Ovary (tissue), 9 donors: Measurements from ENCODE around the gene MRPL47. TPM values are rescaled to one million over a fixed set of nuclear protein-coding genes. Genes with fewer than 3 reads are reported as not detected.

Experiments
- DNase-seq, 5 donors: peaks; one replicate each; pipeline ENCODE4 v3.0.0-alpha.2; 2019 to 2020
- H3K27ac ChIP-seq, 2 donors: fragments of 200-600 bp; one replicate each; pipeline versions ENCODE4 v1.5.1 to v1.8.0; 2019 to 2022
- H3K27me3 ChIP-seq: fragments of 200-600 bp; one replicate; pipeline ENCODE4 v1.8.0; 2022
- H3K36me3 ChIP-seq: fragments of 200-600 bp; sonication (generic); one replicate; pipeline ENCODE4 v1.5.1; 2019
- H3K4me1 ChIP-seq: one replicate; pipeline ENCODE4 v1.8.1; 2013; ENCODE audit warnings: mild to moderate bottlenecking, moderate library complexity; ENCODE audit not compliant: insufficient read depth
- H3K4me3 ChIP-seq: fragments of 200-600 bp; sonication (generic); one replicate; pipeline ENCODE4 v1.5.1; 2017
- H3K9me3 ChIP-seq, 2 donors: fragments of 200-600 bp in 1 of 2; sonication (generic) in 1 of 2; one replicate each; pipeline versions ENCODE4 v1.5.1 to v1.8.1; 2013 to 2019; ENCODE audit warnings: mild to moderate bottlenecking in 1 of 2, moderate library complexity in 1 of 2
- CTCF ChIP-seq, 3 donors: fragments of 450-650 bp in 2 of 3; fragments of 200-600 bp in 1 of 3; IDR thresholded peaks; one replicate each; pipeline versions ENCODE4 v1.5.1 to v1.8.0; 2016 to 2022; ENCODE audit warnings: antibody characterized with exemption in 3 of 3, mild to moderate bottlenecking in 1 of 3
- EP300 ChIP-seq: sonication (generic); formaldehyde crosslinking; IDR thresholded peaks from one replicate; pipeline ENCODE4 v1.6.1; 2017; ENCODE audit warnings: antibody characterized with exemption
- POLR2A ChIP-seq: fragments of 450-650 bp; IDR thresholded peaks from one replicate; pipeline ENCODE4 v1.6.1; 2017; ENCODE audit warnings: antibody characterized with exemption, mild to moderate bottlenecking, moderate library complexity
- WGBS, 3 donors: extraction: QIAGEN DNeasy Blood & Tissue Kit in 1 of 3; methylation state at CpG; one replicate each; pipeline versions ENCODE4 v1.1.5 to v1.1.7; 2013 to 2017; 5-methylcytosine and 5-hydroxymethylcytosine counted together
- intact Hi-C, 4 donors: fragments of 100-400 bp; cut with DNase I; formaldehyde crosslinking; loops; one replicate each; pipeline versions ENCODE4 v1.11.0 to v1.15.1; 2022 to 2023
- polyA plus RNA-seq, 2 donors: library from polyadenylated mRNA; stranded (reverse); fragments of 200-250 nt in 1 of 2; fragments of 350-450 nt in 1 of 2; fragmentation: Illumina TruSeq in 1 of 2; extraction: RNeasy Lipid Tissue Mini Kit (QIAGEN cat#74804) in 1 of 2; gene quantifications; one replicate each; pipeline ENCODE4 v1.2.3, GENCODE V29; 2013 to 2014
- total RNA-seq, 7 donors: library from RNA; depleted of rRNA in 2 of 7; stranded (reverse); fragments of >200 nt in 2 of 7; fragmentation: NEBNext Ultra II Directional in 3 of 7; extraction: Animal tissue kit (Norgen Biotek cat#: 25700) in 3 of 7; gene quantifications; one replicate each; pipeline versions ENCODE4 v1.1.0 to v1.2.4, GENCODE V29; 2016 to 2023
- donor health status: DM: no; HTN: no; CAD: no; lungs with moderate emphysema.
- donor health status: DM: no; HTN: no; CAD: no.
- donor health status: Bipolar disorder and iron deficiency.
- donor health status: DM: yes; HTN: yes; CAD: no.
- donor health status: DM: no; HTN: no; CAD: no.
- donor health status: DM: yes; HTN: yes; CAD: no.

MRPL47 gene
- total and polyA plus RNA-seq, 9 donors: 13.1 to 30.6 (median 21.8) TPM

- 69 to 83% (median 81%) methylated on average over 3 of the region's 3 CpGs for WGBS, 3 donors
- TF ChIP-seq POLR2A: no peak
- no peak for TF ChIP-seq EP300
- TF ChIP-seq CTCF (IDR thresholded peaks at IDR 0.05): no peak
- H3K27me3 ChIP-seq: no peaks in the 10 kb centered on the region
- H3K4me3 ChIP-seq: no peak overlapping the region
- no peak for DNase-seq
- intact Hi-C loops: no loop called here
- H3K9me3 ChIP-seq: no peaks in the 10 kb centered on the region
- peaks cover 2% of the 10 kb centered on the region for H3K4me1 ChIP-seq
- no peaks in the 10 kb centered on the region for H3K36me3 ChIP-seq
- H3K27ac ChIP-seq: no peak overlapping the region
Observed at GRCh38 chr3:179630753-179631451, 26.5 kb upstream of the MRPL47 start.

GRCh38 chr3:179624451-179624850 lies 20.0 kb upstream of the MRPL47 start:
- WGBS, 3 donors: 75 to 89% (median 79%) methylated on average over 3 of the region's 3 CpGs
- no peak for DNase-seq
- H3K9me3 ChIP-seq: no peaks in the 10 kb centered on the region
- H3K27me3 ChIP-seq: no peaks in the 10 kb centered on the region
- H3K4me3 ChIP-seq: no peak overlapping the region
- no peak for TF ChIP-seq POLR2A
- no peak for TF ChIP-seq EP300
- TF ChIP-seq CTCF (IDR thresholded peaks at IDR 0.05): no peak
- no peak overlapping the region for H3K27ac ChIP-seq
- peaks cover 2% of the 10 kb centered on the region for H3K4me1 ChIP-seq
- no peaks in the 10 kb centered on the region for H3K36me3 ChIP-seq
- intact Hi-C loops: no loop called here

GRCh38 chr3:179622023-179622422 lies 17.6 kb upstream of the MRPL47 start:
- Histone ChIP-seq H3K27ac (no peak overlapping the region), H3K4me1 (peaks cover 2% of the 10 kb centered on the region), H3K36me3 (no peaks in the 10 kb centered on the region), H3K27me3 (no peaks in the 10 kb centered on the region), H3K4me3 (no peak overlapping the region), H3K9me3 (no peaks in the 10 kb centered on the region)
- 96 to 98% (median 98%) methylated on average over 2 of the region's 2 CpGs for WGBS, 3 donors
- TF ChIP-seq EP300 (no peak), POLR2A (no peak), CTCF (IDR thresholded peaks at IDR 0.05) (no peak)
- intact Hi-C loops: no loop called here
- no peak for DNase-seq

GRCh38 chr3:179615458-179616173 lies 11.2 kb upstream of the MRPL47 start:
- DNase-seq: no peak
- 70 to 76% (median 73%) methylated on average over 4 of the region's 4 CpGs for WGBS, 3 donors
- no peaks in the 10 kb centered on the region for H3K27me3 ChIP-seq
- H3K9me3 ChIP-seq: no peaks in the 10 kb centered on the region
- no peaks in the 10 kb centered on the region for H3K36me3 ChIP-seq
- intact Hi-C loops: no loop called here
- TF ChIP-seq POLR2A (no peak), EP300 (no peak), CTCF (IDR thresholded peaks at IDR 0.05) (no peak)
- H3K27ac ChIP-seq: no peak overlapping the region
- H3K4me1 ChIP-seq: no peaks in the 10 kb centered on the region
- H3K4me3 ChIP-seq: no peak overlapping the region
